ENCODE data around the gene FAM216A.

- TF ChIP-seq CTCF (IDR thresholded peaks at IDR 0.05; ENCODE audit: insufficient read depth, low read length) (no peak), POLR2AphosphoS5 (IDR thresholded peaks at IDR 0.05; ENCODE audit: low read depth) (no peak), GABPA (IDR thresholded peaks at IDR 0.05; ENCODE audit: low read depth) (no peak)
Measured at GRCh38 chr12:110451263-110451662, 17.4 kb upstream of the FAM216A start.

All from HL-60 (cell line).